ENCODE measurements around the gene LYPLA2. TPM values are rescaled to one million over a fixed set of nuclear protein-coding genes. Genes with fewer than 3 reads are reported as not detected.
"Not testable (repeated sequence)": the region's sequence is repeated elsewhere in the genome, so short reads cannot be mapped to it uniquely, and the experiment has no call there.

Gene LYPLA2
- total and polyA plus RNA-seq, 9 donors = 23.5 to 42.9 (median 37.1) TPM

DNA sequence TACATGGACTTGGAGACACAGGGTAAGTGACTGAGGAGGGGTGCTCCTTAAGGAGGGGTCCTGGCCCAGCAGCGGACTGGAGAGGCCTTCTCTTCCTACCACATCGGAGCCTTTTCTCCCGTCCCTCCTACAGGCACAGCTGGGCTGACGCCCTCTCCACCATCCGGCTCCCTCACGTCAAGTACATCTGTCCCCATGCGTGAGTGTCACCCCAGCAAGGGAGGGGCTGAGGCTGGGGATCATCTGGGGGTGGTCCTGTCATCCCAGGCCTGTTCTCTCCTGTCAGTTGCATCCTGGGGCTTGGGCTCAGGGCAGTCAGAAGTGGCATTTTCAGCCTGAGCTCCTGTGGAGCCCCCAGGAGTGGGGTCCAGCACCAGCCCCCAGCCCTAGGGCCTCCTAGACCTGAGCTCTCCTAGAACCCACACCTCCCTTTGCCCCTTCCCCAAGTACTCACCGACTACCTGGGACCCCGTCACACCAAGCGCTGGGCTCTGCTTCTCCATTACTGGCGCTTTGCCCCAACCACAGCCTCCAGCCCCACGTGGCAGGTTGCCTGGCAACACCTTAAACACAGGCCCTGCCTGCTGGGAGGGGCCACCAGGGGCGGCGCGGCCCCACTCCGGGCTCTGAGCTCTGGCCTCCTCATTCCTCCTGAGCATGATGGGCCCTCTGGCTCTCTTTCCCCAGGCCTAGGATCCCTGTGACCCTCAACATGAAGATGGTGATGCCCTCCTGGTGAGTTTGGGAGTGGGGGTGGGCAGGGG lies 2.3 kb downstream of the LYPLA2 start:
- no peak overlapping the region for H3K27ac ChIP-seq (ENCODE audit: low read length)

GRCh38 chr1:23793861-23794731 lies 3.2 kb downstream of the LYPLA2 start:
- H3K4me3 ChIP-seq (ENCODE audit: low read length) = no peak overlapping the region
- DNase-seq = no peak
- H3K4me1 ChIP-seq (ENCODE audit: control insufficient read depth, insufficient read depth, low read length) = peaks cover 40% of the 10 kb centered on the region
- H3K27me3 ChIP-seq (ENCODE audit: control insufficient read depth, insufficient read depth, low read length) = no peaks in the 10 kb centered on the region
- no peaks in the 10 kb centered on the region for H3K9me3 ChIP-seq (replicated peaks; ENCODE audit: control insufficient read depth, low read depth, low read length)
- no peak overlapping the region for H3K27ac ChIP-seq (ENCODE audit: low read length)
- 62% methylated on average over 13 of the region's 21 CpGs for WGBS (ENCODE audit: insufficient coverage)
- H3K36me3 ChIP-seq (ENCODE audit: control insufficient read depth, insufficient read depth, low read length) = peaks cover 52% of the 10 kb centered on the region

More for the DNA sequence above, 2.3 kb downstream of the LYPLA2 start:
- no peaks in the 10 kb centered on the region for H3K27me3 ChIP-seq (ENCODE audit: control insufficient read depth, insufficient read depth, low read length)
- peaks cover 47% of the 10 kb centered on the region for H3K36me3 ChIP-seq (ENCODE audit: control insufficient read depth, insufficient read depth, low read length)
- no peak overlapping the region for H3K4me3 ChIP-seq (ENCODE audit: low read length)
- WGBS (ENCODE audit: insufficient coverage) = 54% methylated on average over 6 of the region's 16 CpGs
- no peaks in the 10 kb centered on the region for H3K9me3 ChIP-seq (replicated peaks; ENCODE audit: control insufficient read depth, low read depth, low read length)
- peaks cover 36% of the 10 kb centered on the region for H3K4me1 ChIP-seq (ENCODE audit: control insufficient read depth, insufficient read depth, low read length)
- DNase-seq = peak; percentile 38

- peaks cover 47% of the 10 kb centered on the region for H3K4me1 ChIP-seq (ENCODE audit: control insufficient read depth, insufficient read depth, low read length)
- H3K27ac ChIP-seq (ENCODE audit: low read length); DNase-seq; H3K4me3 ChIP-seq (ENCODE audit: low read length); H3K27me3 ChIP-seq (ENCODE audit: control insufficient read depth, insufficient read depth, low read length); H3K9me3 ChIP-seq (replicated peaks; ENCODE audit: control insufficient read depth, low read depth, low read length): not testable (repeated sequence)
- H3K36me3 ChIP-seq (ENCODE audit: control insufficient read depth, insufficient read depth, low read length) = peaks cover 52% of the 10 kb centered on the region
- WGBS (ENCODE audit: insufficient coverage) = 69% methylated on average over 4 of the region's 9 CpGs
These were observed 3.8 kb downstream of the LYPLA2 start for GRCh38 chr1:23794732-23795182.

DNA sequence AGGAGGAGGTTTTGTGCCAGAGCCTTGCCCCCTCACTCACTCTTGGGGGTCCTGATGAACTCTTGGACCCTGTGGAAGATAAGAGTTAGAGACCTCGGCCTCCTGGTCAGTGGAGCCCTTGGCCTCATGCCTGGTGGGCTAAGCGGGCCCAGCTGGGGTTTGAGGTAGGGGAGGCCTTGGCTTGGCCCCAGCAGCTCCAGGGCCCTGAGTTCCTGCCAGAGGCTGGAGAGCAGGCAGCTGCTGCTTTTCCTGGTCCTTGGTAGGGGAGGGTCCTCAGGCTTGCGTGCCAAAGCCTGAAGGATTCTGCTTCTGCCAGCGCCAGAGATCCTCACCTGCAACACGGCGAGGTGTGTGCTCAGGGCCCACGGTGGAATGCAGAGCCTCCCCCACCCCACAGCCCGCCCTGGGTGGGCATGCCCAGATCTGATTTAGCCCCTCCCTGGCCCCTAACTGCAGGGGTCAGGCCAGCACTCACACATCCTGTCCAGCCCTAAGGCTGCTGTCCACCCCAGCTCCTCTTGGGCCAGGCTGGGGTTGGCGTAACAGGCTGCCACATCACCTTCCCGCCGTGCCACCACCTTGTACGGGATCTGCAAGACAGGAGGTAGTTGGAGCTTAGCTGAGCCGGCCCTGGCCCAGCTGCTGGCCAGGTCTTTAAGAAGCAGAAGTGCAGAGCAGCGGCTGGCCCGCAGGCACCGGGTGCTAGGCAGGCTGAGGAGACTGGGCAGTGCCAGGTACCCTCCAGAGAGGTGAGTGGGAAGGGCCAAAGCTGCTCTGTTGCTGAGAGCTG lies 4.9 kb downstream of the LYPLA2 start:
- no peak for DNase-seq
- peaks cover 52% of the 10 kb centered on the region for H3K36me3 ChIP-seq (ENCODE audit: control insufficient read depth, insufficient read depth, low read length)
- no peaks in the 10 kb centered on the region for H3K27me3 ChIP-seq (ENCODE audit: control insufficient read depth, insufficient read depth, low read length)
- H3K27ac ChIP-seq (ENCODE audit: low read length) = no peak overlapping the region
- H3K9me3 ChIP-seq (replicated peaks; ENCODE audit: control insufficient read depth, low read depth, low read length) = no peaks in the 10 kb centered on the region
- no peak overlapping the region for H3K4me3 ChIP-seq (ENCODE audit: low read length)
- peaks cover 43% of the 10 kb centered on the region for H3K4me1 ChIP-seq (ENCODE audit: control insufficient read depth, insufficient read depth, low read length)
- 75% methylated on average over 16 of the region's 16 CpGs for WGBS (ENCODE audit: insufficient coverage)

- H3K36me3 ChIP-seq (ENCODE audit: control insufficient read depth, insufficient read depth, low read length) = peaks cover 52% of the 10 kb centered on the region
- 72% methylated on average over 9 of the region's 17 CpGs for WGBS (ENCODE audit: insufficient coverage)
- peak; percentile 18 for DNase-seq
- H3K4me3 ChIP-seq (ENCODE audit: low read length) = no peak overlapping the region
- no peak overlapping the region for H3K27ac ChIP-seq (ENCODE audit: low read length)
- no peaks in the 10 kb centered on the region for H3K9me3 ChIP-seq (replicated peaks; ENCODE audit: control insufficient read depth, low read depth, low read length)
- no peaks in the 10 kb centered on the region for H3K27me3 ChIP-seq (ENCODE audit: control insufficient read depth, insufficient read depth, low read length)
- peaks cover 48% of the 10 kb centered on the region for H3K4me1 ChIP-seq (ENCODE audit: control insufficient read depth, insufficient read depth, low read length)
These were observed 5.7 kb downstream of the LYPLA2 start for GRCh38 chr1:23796466-23797271.

DNA sequence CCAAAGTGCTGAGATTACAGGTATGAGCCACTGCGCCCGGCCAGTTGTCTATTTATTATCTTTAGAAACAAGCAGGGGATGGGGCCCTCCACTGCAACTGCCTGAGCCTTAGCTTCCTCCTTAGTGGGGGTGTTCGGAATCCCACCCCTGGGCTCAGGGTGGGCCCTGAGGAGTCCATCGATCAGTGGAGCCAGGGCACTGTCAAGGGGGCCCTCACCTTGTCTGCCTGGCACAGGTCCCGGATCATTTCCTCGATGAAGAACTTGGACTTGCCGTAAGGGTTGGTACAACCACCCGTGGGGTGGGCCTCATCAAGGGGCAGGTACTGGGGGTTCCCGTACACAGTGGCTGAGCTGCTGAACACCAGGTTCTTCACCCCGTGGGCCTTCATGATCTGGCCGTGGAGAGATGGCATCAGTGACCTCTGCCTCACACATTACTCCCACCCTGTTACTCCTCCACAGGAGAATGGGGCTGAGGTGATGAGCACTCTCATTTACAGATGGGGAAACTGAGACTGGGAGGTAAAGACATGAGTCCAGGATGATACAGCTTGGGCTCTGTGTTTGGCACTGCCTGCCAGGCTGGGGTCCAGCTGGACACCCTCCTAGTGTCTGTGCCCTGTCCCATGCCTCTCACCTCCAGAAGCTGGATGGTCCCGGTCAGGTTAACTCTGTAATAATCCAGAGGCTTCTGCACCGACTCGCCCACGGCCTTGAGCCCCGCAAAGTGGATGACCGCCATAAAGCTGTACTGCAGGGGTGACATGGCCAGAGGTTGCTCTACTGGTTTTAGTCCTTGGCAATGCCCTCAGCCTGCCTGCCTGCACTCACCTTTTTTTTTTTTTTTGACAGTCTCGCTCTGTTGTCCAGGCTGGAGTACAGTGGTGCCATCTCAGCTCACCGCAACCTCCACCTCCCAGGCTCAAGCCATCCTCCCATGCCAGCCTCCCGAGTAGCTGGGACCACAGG lies 6.8 kb downstream of the LYPLA2 start:
- Histone ChIP-seq H3K4me3 (ENCODE audit: low read length) (no peak overlapping the region), H3K36me3 (ENCODE audit: control insufficient read depth, insufficient read depth, low read length) (peaks cover 55% of the 10 kb centered on the region), H3K27me3 (ENCODE audit: control insufficient read depth, insufficient read depth, low read length) (no peaks in the 10 kb centered on the region), H3K9me3 (replicated peaks; ENCODE audit: control insufficient read depth, low read depth, low read length) (no peaks in the 10 kb centered on the region), H3K4me1 (ENCODE audit: control insufficient read depth, insufficient read depth, low read length) (peaks cover 38% of the 10 kb centered on the region), H3K27ac (ENCODE audit: low read length) (no peak overlapping the region)
- DNase-seq = no peak
- 80% methylated on average over 15 of the region's 20 CpGs for WGBS (ENCODE audit: insufficient coverage)

- peak; percentile 17 for DNase-seq
- H3K36me3 ChIP-seq (ENCODE audit: control insufficient read depth, insufficient read depth, low read length) = peaks cover 49% of the 10 kb centered on the region
- peaks cover 29% of the 10 kb centered on the region for H3K4me1 ChIP-seq (ENCODE audit: control insufficient read depth, insufficient read depth, low read length)
- H3K4me3 ChIP-seq (ENCODE audit: low read length) = no peak overlapping the region
- no peaks in the 10 kb centered on the region for H3K9me3 ChIP-seq (replicated peaks; ENCODE audit: control insufficient read depth, low read depth, low read length)
- WGBS (ENCODE audit: insufficient coverage) = 87% methylated on average over 11 of the region's 12 CpGs
- H3K27ac ChIP-seq (ENCODE audit: low read length) = no peak overlapping the region
- H3K27me3 ChIP-seq (ENCODE audit: control insufficient read depth, insufficient read depth, low read length) = no peaks in the 10 kb centered on the region
These were observed 7.8 kb downstream of the LYPLA2 start for GRCh38 chr1:23798662-23799142.

DNA sequence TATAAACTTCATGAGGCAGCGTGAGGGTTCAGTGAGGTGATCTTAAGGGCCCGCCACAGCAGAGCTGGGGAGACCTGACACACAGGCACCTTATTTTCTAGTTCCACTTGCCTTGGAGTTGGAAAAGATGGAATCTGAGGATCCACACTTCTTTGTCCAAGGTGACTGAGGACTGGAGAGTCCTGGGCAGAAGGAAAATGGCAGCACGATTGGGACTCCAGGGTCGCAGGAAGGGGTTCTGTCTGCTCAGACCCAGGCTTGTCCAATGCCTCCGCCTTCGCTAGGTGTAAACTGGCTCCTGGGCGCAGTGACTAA lies 8.3 kb downstream of the LYPLA2 start:
- Histone ChIP-seq H3K27me3 (ENCODE audit: control insufficient read depth, insufficient read depth, low read length) (no peaks in the 10 kb centered on the region), H3K4me1 (ENCODE audit: control insufficient read depth, insufficient read depth, low read length) (peaks cover 27% of the 10 kb centered on the region), H3K27ac (ENCODE audit: low read length) (no peak overlapping the region), H3K9me3 (replicated peaks; ENCODE audit: control insufficient read depth, low read depth, low read length) (no peaks in the 10 kb centered on the region), H3K4me3 (ENCODE audit: low read length) (peak overlapping the region; percentile 89), H3K36me3 (ENCODE audit: control insufficient read depth, insufficient read depth, low read length) (peaks cover 51% of the 10 kb centered on the region)
- DNase-seq = no peak
- 82% methylated on average over 4 of the region's 7 CpGs for WGBS (ENCODE audit: insufficient coverage)
